Activated T-cell treated with anti-CD3 and anti-CD28 coated beads, Interleukin-2, amount 50 U/mL, for 24 hours (primary cell): ENCODE data around the gene REXO4.
A peak's percentile ranks its signal among the peaks of the same experiment; 100 is the strongest.

Source experiments
- DNase-seq: peaks from one replicate; pipeline ENCODE4 v3.0.0-alpha.2; 2020
- H3K27ac Mint-ChIP-seq: 2 replicates; pipeline ENCODE4 v1.8.0; 2020; ENCODE audit warnings: mild to moderate bottlenecking, mixed read lengths
- H3K27me3 Mint-ChIP-seq: 2 replicates; pipeline ENCODE4 v1.8.0; 2020; ENCODE audit warnings: mixed read lengths
- H3K36me3 Mint-ChIP-seq: 2 replicates; pipeline ENCODE4 v1.8.0; 2020; ENCODE audit warnings: low read depth, mixed read lengths
- H3K4me1 Mint-ChIP-seq: 2 replicates; pipeline ENCODE4 v1.8.0; 2020; ENCODE audit warnings: low read depth, mixed read lengths
- H3K4me3 Mint-ChIP-seq: 2 replicates; pipeline ENCODE4 v1.8.0; 2020; ENCODE audit warnings: mild to moderate bottlenecking, moderate library complexity, mixed read lengths
- H3K9me3 Mint-ChIP-seq: 2 replicates; pipeline ENCODE4 v1.8.0; 2020; ENCODE audit warnings: mixed read lengths

Gene REXO4

GRCh38 chr9:133437753-133438531 lies 20.1 kb upstream of the REXO4 start:
- Mint-ChIP-seq H3K4me3 (no peak overlapping the region), H3K27me3 (no peaks in the 10 kb centered on the region), H3K27ac (no peak overlapping the region), H3K9me3 (no peaks in the 10 kb centered on the region), H3K4me1 (peaks cover 5% of the 10 kb centered on the region), H3K36me3 (no peaks in the 10 kb centered on the region)
- no peak for DNase-seq

- no peaks in the 10 kb centered on the region for H3K36me3 Mint-ChIP-seq
- H3K4me1 Mint-ChIP-seq = peaks cover 5% of the 10 kb centered on the region
- H3K9me3 Mint-ChIP-seq = no peaks in the 10 kb centered on the region
- no peak overlapping the region for H3K27ac Mint-ChIP-seq
- no peak overlapping the region for H3K4me3 Mint-ChIP-seq
- H3K27me3 Mint-ChIP-seq = no peaks in the 10 kb centered on the region
- DNase-seq = no peak
These were observed 18.9 kb upstream of the REXO4 start for GRCh38 chr9:133436681-133437080.

- no peak for DNase-seq
- Mint-ChIP-seq H3K4me1 (no peaks in the 10 kb centered on the region), H3K27me3 (peaks cover 5% of the 10 kb centered on the region), H3K27ac (no peak overlapping the region), H3K36me3 (no peaks in the 10 kb centered on the region), H3K9me3 (no peaks in the 10 kb centered on the region), H3K4me3 (no peak overlapping the region)
These were observed 15.6 kb upstream of the REXO4 start for GRCh38 chr9:133433351-133433843.

GRCh38 chr9:133430244-133430643 lies 12.4 kb upstream of the REXO4 start:
- no peak for DNase-seq
- no peak overlapping the region for H3K27ac Mint-ChIP-seq
- H3K27me3 Mint-ChIP-seq = peaks cover 35% of the 10 kb centered on the region
- no peaks in the 10 kb centered on the region for H3K36me3 Mint-ChIP-seq
- no peaks in the 10 kb centered on the region for H3K9me3 Mint-ChIP-seq
- H3K4me1 Mint-ChIP-seq = peaks cover 4% of the 10 kb centered on the region
- H3K4me3 Mint-ChIP-seq = no peak overlapping the region

- Mint-ChIP-seq H3K27me3 (peaks cover 37% of the 10 kb centered on the region), H3K9me3 (no peaks in the 10 kb centered on the region), H3K4me3 (no peak overlapping the region), H3K4me1 (peaks cover 4% of the 10 kb centered on the region), H3K36me3 (no peaks in the 10 kb centered on the region), H3K27ac (no peak overlapping the region)
- DNase-seq = peak; percentile 38
These were observed 11.9 kb upstream of the REXO4 start for GRCh38 chr9:133429641-133430161.

GRCh38 chr9:133429214-133429613 lies 11.4 kb upstream of the REXO4 start:
- no peak overlapping the region for H3K4me3 Mint-ChIP-seq
- H3K36me3 Mint-ChIP-seq = no peaks in the 10 kb centered on the region
- peaks cover 37% of the 10 kb centered on the region for H3K27me3 Mint-ChIP-seq
- no peaks in the 10 kb centered on the region for H3K9me3 Mint-ChIP-seq
- peaks cover 4% of the 10 kb centered on the region for H3K4me1 Mint-ChIP-seq
- no peak overlapping the region for H3K27ac Mint-ChIP-seq
- DNase-seq = no peak

- no peak overlapping the region for H3K4me3 Mint-ChIP-seq
- H3K9me3 Mint-ChIP-seq = no peaks in the 10 kb centered on the region
- H3K27ac Mint-ChIP-seq = no peak overlapping the region
- H3K4me1 Mint-ChIP-seq = peaks cover 4% of the 10 kb centered on the region
- peaks cover 37% of the 10 kb centered on the region for H3K27me3 Mint-ChIP-seq
- H3K36me3 Mint-ChIP-seq = no peaks in the 10 kb centered on the region
- no peak for DNase-seq
These were observed 10.8 kb upstream of the REXO4 start for GRCh38 chr9:133428617-133429101.

GRCh38 chr9:133427658-133428348 lies 10.0 kb upstream of the REXO4 start:
- no peak for DNase-seq
- no peak overlapping the region for H3K4me3 Mint-ChIP-seq
- H3K9me3 Mint-ChIP-seq = no peaks in the 10 kb centered on the region
- peaks cover 37% of the 10 kb centered on the region for H3K27me3 Mint-ChIP-seq
- H3K4me1 Mint-ChIP-seq = peaks cover 4% of the 10 kb centered on the region
- H3K27ac Mint-ChIP-seq = no peak overlapping the region
- H3K36me3 Mint-ChIP-seq = no peaks in the 10 kb centered on the region

GRCh38 chr9:133426011-133426410 lies 8.2 kb upstream of the REXO4 start:
- DNase-seq = no peak
- no peak overlapping the region for H3K27ac Mint-ChIP-seq
- H3K27me3 Mint-ChIP-seq = peaks cover 37% of the 10 kb centered on the region
- no peak overlapping the region for H3K4me3 Mint-ChIP-seq
- H3K9me3 Mint-ChIP-seq = no peaks in the 10 kb centered on the region
- peaks cover 18% of the 10 kb centered on the region for H3K4me1 Mint-ChIP-seq
- H3K36me3 Mint-ChIP-seq = no peaks in the 10 kb centered on the region

GRCh38 chr9:133425049-133425632 lies 7.3 kb upstream of the REXO4 start:
- H3K36me3 Mint-ChIP-seq = no peaks in the 10 kb centered on the region
- peaks cover 35% of the 10 kb centered on the region for H3K27me3 Mint-ChIP-seq
- peaks cover 24% of the 10 kb centered on the region for H3K4me1 Mint-ChIP-seq
- H3K9me3 Mint-ChIP-seq = no peaks in the 10 kb centered on the region
- DNase-seq = no peak
- H3K27ac Mint-ChIP-seq = no peak overlapping the region
- H3K4me3 Mint-ChIP-seq = no peak overlapping the region

- Mint-ChIP-seq H3K27ac (no peak overlapping the region), H3K36me3 (no peaks in the 10 kb centered on the region), H3K27me3 (peaks cover 33% of the 10 kb centered on the region), H3K4me3 (no peak overlapping the region), H3K4me1 (peaks cover 27% of the 10 kb centered on the region), H3K9me3 (no peaks in the 10 kb centered on the region)
- no peak for DNase-seq
These were observed 6.4 kb upstream of the REXO4 start for GRCh38 chr9:133424187-133424586.

- Mint-ChIP-seq H3K4me1 (peaks cover 36% of the 10 kb centered on the region), H3K9me3 (no peaks in the 10 kb centered on the region), H3K27ac (no peak overlapping the region), H3K36me3 (peaks cover 2% of the 10 kb centered on the region), H3K4me3 (no peak overlapping the region), H3K27me3 (peaks cover 32% of the 10 kb centered on the region)
- DNase-seq = no peak
These were observed 5.4 kb upstream of the REXO4 start for GRCh38 chr9:133423216-133423615.

GRCh38 chr9:133421615-133422542 lies 4.1 kb upstream of the REXO4 start, which contains the start of gene ADAMTS13:
Gene ADAMTS13, plus strand, starts transcription at chr9:133422367. Its CDS starts 77 bp downstream, at chr9:133422444.
- peak; percentile 52 for DNase-seq
- Mint-ChIP-seq H3K4me1 (peaks cover 34% of the 10 kb centered on the region), H3K4me3 (no peak within 1 kb of the TSS), H3K9me3 (no peaks in the 10 kb centered on the region), H3K36me3 (peaks cover 14% of the 10 kb centered on the region), H3K27me3 (peaks cover 19% of the 10 kb centered on the region), H3K27ac (peak within 1 kb of the TSS; percentile 63)
